Measurements from ENCODE around the gene SMIM26. TPM values are rescaled to one million over a fixed set of nuclear protein-coding genes. Genes with fewer than 3 reads are reported as not detected.

The SMIM26 gene
- total and polyA plus RNA-seq, 2 of the 13 experiments (the other 11 are each of a cell fraction or from before 2014, with no cell fraction given) = 214 to 249 TPM

GRCh38 chr20:18588574-18588933, 21.3 kb downstream of the SMIM26 start (continued):
- TF ChIP-seq ZNF512 (CRISPR knock-in tag; IDR thresholded peaks at IDR 0.05) = no peak
- TF ChIP-seq ZSCAN30 (CRISPR knock-in tag; IDR thresholded peaks at IDR 0.05) = no peak
- no peak for TF ChIP-seq NR2F2 (IDR thresholded peaks at IDR 0.05; ENCODE audit: borderline replicate concordance, low read depth)
- no peak for TF ChIP-seq MTF2 (CRISPR knock-in tag; IDR thresholded peaks at IDR 0.05; ENCODE audit: borderline replicate concordance)
- TF ChIP-seq NFIC (IDR thresholded peaks at IDR 0.05; ENCODE audit: low read length) = no peak
- TF ChIP-seq RBM39 (IDR thresholded peaks at IDR 0.05; ENCODE audit: low read depth, low read length, poor library complexity, severe bottlenecking) = peak; percentile 3
- TF ChIP-seq ZNF292 (CRISPR knock-in tag; IDR thresholded peaks at IDR 0.05; ENCODE audit: borderline replicate concordance, low read depth) = no peak
- no peak for TF ChIP-seq TBX3 (IDR thresholded peaks at IDR 0.05; ENCODE audit: borderline replicate concordance)
- no peak for TF ChIP-seq NKX3-1 (CRISPR knock-in tag; IDR thresholded peaks at IDR 0.05)
- TF ChIP-seq ZNF468 (CRISPR knock-in tag; IDR thresholded peaks at IDR 0.05) = no peak
- TF ChIP-seq NFYC (CRISPR knock-in tag; IDR thresholded peaks at IDR 0.05) = no peak
- no peak for TF ChIP-seq NFE2 (CRISPR knock-in tag; IDR thresholded peaks at IDR 0.05)
- TF ChIP-seq AGO2 (optimal IDR thresholded peaks at IDR 0.05; ENCODE audit: low read depth, low read length) = no peak
- no peak for TF ChIP-seq ZBTB34 (CRISPR knock-in tag; IDR thresholded peaks at IDR 0.05)
- 0 out of 2 replicates have a peak, but pooled peaks have one; percentile 4 for TF ChIP-seq ELF3 (CRISPR knock-in tag; IDR thresholded peaks at IDR 0.05)
- TF ChIP-seq CC2D1A (CRISPR knock-in tag; IDR thresholded peaks at IDR 0.05) = no peak
- no peak for TF ChIP-seq ZNF720 (CRISPR knock-in tag; IDR thresholded peaks at IDR 0.05)
- TF ChIP-seq, protein P1, sequence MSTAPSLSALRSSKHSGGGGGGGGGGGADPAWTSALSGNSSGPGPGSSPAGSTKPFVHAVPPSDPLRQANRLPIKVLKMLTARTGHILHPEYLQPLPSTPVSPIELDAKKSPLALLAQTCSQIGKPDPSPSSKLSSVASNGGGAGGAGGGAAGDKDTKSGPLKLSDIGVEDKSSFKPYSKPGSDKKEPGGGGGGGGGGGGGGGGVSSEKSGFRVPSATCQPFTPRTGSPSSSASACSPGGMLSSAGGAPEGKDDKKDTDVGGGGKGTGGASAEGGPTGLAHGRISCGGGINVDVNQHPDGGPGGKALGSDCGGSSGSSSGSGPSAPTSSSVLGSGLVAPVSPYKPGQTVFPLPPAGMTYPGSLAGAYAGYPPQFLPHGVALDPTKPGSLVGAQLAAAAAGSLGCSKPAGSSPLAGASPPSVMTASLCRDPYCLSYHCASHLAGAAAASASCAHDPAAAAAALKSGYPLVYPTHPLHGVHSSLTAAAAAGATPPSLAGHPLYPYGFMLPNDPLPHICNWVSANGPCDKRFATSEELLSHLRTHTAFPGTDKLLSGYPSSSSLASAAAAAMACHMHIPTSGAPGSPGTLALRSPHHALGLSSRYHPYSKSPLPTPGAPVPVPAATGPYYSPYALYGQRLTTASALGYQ (CRISPR knock-in tag; IDR thresholded peaks at IDR 0.05) = no peak
- TF ChIP-seq CBX1 (IDR thresholded peaks at IDR 0.05; ENCODE audit: low read depth) = no peak
- no peak for TF ChIP-seq HNRNPK (IDR thresholded peaks at IDR 0.05; ENCODE audit: low read depth, low read length, poor library complexity, severe bottlenecking)
- TF ChIP-seq PBX2 (CRISPR knock-in tag; IDR thresholded peaks at IDR 0.05) = no peak
- TF ChIP-seq ZNF672 (CRISPR knock-in tag; IDR thresholded peaks at IDR 0.05) = no peak

All from HepG2 (cell line).